Measurements from ENCODE around the gene KLK8.

DNA sequence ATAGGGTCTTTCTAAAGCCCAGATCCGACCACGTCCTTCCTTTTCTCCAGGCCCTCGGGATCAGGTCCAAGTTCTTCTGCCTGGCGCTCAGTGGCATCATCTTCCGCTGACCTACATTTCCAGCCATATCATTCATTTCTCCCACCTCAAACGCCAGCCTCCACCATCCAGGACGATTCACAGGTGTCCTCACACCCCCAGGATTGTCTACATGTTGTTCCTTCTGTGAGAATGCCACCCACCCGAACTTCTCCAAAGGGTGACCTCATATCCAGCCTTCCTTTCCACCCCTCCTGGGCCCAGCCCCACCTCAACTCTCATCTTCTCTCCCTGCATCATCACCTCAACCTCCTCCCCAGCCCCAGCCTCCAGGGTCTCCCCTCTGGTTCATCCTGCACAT lies 43.8 kb downstream of the KLK8 start:
- TF ChIP-seq, protein P1, sequence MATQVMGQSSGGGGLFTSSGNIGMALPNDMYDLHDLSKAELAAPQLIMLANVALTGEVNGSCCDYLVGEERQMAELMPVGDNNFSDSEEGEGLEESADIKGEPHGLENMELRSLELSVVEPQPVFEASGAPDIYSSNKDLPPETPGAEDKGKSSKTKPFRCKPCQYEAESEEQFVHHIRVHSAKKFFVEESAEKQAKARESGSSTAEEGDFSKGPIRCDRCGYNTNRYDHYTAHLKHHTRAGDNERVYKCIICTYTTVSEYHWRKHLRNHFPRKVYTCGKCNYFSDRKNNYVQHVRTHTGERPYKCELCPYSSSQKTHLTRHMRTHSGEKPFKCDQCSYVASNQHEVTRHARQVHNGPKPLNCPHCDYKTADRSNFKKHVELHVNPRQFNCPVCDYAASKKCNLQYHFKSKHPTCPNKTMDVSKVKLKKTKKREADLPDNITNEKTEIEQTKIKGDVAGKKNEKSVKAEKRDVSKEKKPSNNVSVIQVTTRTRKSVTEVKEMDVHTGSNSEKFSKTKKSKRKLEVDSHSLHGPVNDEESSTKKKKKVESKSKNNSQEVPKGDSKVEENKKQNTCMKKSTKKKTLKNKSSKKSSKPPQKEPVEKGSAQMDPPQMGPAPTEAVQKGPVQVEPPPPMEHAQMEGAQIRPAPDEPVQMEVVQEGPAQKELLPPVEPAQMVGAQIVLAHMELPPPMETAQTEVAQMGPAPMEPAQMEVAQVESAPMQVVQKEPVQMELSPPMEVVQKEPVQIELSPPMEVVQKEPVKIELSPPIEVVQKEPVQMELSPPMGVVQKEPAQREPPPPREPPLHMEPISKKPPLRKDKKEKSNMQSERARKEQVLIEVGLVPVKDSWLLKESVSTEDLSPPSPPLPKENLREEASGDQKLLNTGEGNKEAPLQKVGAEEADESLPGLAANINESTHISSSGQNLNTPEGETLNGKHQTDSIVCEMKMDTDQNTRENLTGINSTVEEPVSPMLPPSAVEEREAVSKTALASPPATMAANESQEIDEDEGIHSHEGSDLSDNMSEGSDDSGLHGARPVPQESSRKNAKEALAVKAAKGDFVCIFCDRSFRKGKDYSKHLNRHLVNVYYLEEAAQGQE (IDR thresholded peaks at IDR 0.05; ENCODE audit: insufficient read depth in 1 of 2, low read depth in 2 of 2, low read length in 2 of 2): no peak
- no peak for TF ChIP-seq POLR2AphosphoS5 (IDR thresholded peaks at IDR 0.05; ENCODE audit: low read depth, low read length)
- TF ChIP-seq FOXP2 (optimal IDR thresholded peaks at IDR 0.05; ENCODE audit: borderline replicate concordance, extremely low read depth, extremely low read length, insufficient read depth): no peak
- TF ChIP-seq TAF1 (IDR thresholded peaks at IDR 0.05; ENCODE audit: borderline replicate concordance, insufficient read depth, low read length): no peak
- no peak for TF ChIP-seq SIN3A (IDR thresholded peaks at IDR 0.05; ENCODE audit: borderline replicate concordance, insufficient read depth, low read length)
